Measurements from ENCODE around the gene SIVA1. TPM values are rescaled to one million over a fixed set of nuclear protein-coding genes. Genes with fewer than 3 reads are reported as not detected.

The SIVA1 gene
- total and polyA plus RNA-seq, 9 of the 15 experiments (the other 6 are each of a cell fraction or from before 2014, with no cell fraction given): 4.2 to 186 (median 54.2) TPM

- peak in 1 of 2 experiments; percentile 85; a peak in 2 of 4 replicates for TF ChIP-seq HDAC1 (IDR thresholded peaks at IDR 0.05)
- no peak for TF ChIP-seq NR4A1 (CRISPR knock-in tag; IDR thresholded peaks at IDR 0.05)
- TF ChIP-seq NR4A1 (tag; IDR thresholded peaks at IDR 0.05): no peak
- peak; percentile 60; the same call in 1 of the 2 replicates for TF ChIP-seq RFX5 (IDR thresholded peaks at IDR 0.05; ENCODE audit: low read depth, low read length)
- peak; percentile 34 for TF ChIP-seq TAF1 (IDR thresholded peaks at IDR 0.05; ENCODE audit: control insufficient read depth, extremely low read depth, insufficient read depth, low read length, severe bottlenecking)
- TF ChIP-seq POLR2A (conservative IDR thresholded peaks at IDR 0.05): peak; percentile 61
- no peak for TF ChIP-seq HDGF (IDR thresholded peaks at IDR 0.05)
- peak; percentile 33; the same call in 1 of the 2 replicates for TF ChIP-seq GABPB1 (CRISPR knock-in tag; IDR thresholded peaks at IDR 0.05)
- no peak for TF ChIP-seq ERF (CRISPR knock-in tag; IDR thresholded peaks at IDR 0.05)
- TF ChIP-seq STAT6 (CRISPR knock-in tag; IDR thresholded peaks at IDR 0.05): no peak
- TF ChIP-seq TCF7L2 (IDR thresholded peaks at IDR 0.05; ENCODE audit: low read depth, low read length): no peak
- peak; percentile 94 for TF ChIP-seq C11orf30 (IDR thresholded peaks at IDR 0.05; ENCODE audit: low read depth)
- peak; percentile 15 for TF ChIP-seq MEIS2 (IDR thresholded peaks at IDR 0.05; ENCODE audit: partially characterized antibody)
- TF ChIP-seq CHD1 (IDR thresholded peaks at IDR 0.05; ENCODE audit: low read length): no peak
- TF ChIP-seq CREB5 (CRISPR knock-in tag; IDR thresholded peaks at IDR 0.05): no peak
- no peak for TF ChIP-seq ETV1 (tag; conservative IDR thresholded peaks at IDR 0.05; ENCODE audit: low read depth)
- peak; percentile 66 for TF ChIP-seq POLR2B (IDR thresholded peaks at IDR 0.05; ENCODE audit: low read depth, partially characterized antibody)
- peak; percentile 90 to 91 for TF ChIP-seq NRF1 (conservative IDR thresholded peaks at IDR 0.05 in 1 of 2, IDR thresholded peaks at IDR 0.05 in 1 of 2)
- peak; percentile 83 for TF ChIP-seq RBFOX2 (IDR thresholded peaks at IDR 0.05; ENCODE audit: low read depth, low read length)
- TF ChIP-seq TARDBP (IDR thresholded peaks at IDR 0.05): no peak
- TF ChIP-seq CSDE1 (IDR thresholded peaks at IDR 0.05): peak in 1 of 2 experiments; percentile 80; a peak in 1 of 4 replicates
- TF ChIP-seq ZNF511 (CRISPR knock-in tag; IDR thresholded peaks at IDR 0.05): peak; percentile 75; the same call in 1 of the 2 replicates
- peak; percentile 39; the same call in 1 of the 2 replicates for TF ChIP-seq ESRRA (IDR thresholded peaks at IDR 0.05; ENCODE audit: borderline replicate concordance, low read depth)
- no peak for TF ChIP-seq ZNF57 (CRISPR knock-in tag; IDR thresholded peaks at IDR 0.05)
- peak; percentile 73 for TF ChIP-seq PKNOX1 (IDR thresholded peaks at IDR 0.05)
These were observed at the start of gene SIVA1 (continued) for GRCh38 chr14:104752735-104753527.

Data from K562 (cell line).